Hepatocyte (in vitro differentiated cells): ENCODE measurements around the gene SMIM24. TPM values are rescaled to one million over a fixed set of nuclear protein-coding genes. Genes with fewer than 3 reads are reported as not detected.

Experiments
- DNase-seq: peaks from one replicate; pipeline ENCODE4 v3.0.0-alpha.2; 2016; ENCODE audit warnings: low spot score
- H2AFZ ChIP-seq: fragments of 200-600 bp; sonication (generic); 2 replicates; pipeline ENCODE4 v1.6.0; 2016; ENCODE audit warnings: antibody characterized with exemption, mild to moderate bottlenecking
- H3K27ac ChIP-seq: fragments of 200-600 bp; sonication (generic); 2 replicates; pipeline ENCODE4 v1.5.1; 2016; ENCODE audit warnings: mild to moderate bottlenecking
- H3K27me3 ChIP-seq: fragments of 200-600 bp; sonication (generic); 2 replicates; pipeline ENCODE4 v1.6.1; 2016
- H3K36me3 ChIP-seq: fragments of 200-600 bp; sonication (generic); replicated peaks from 2 replicates; pipeline ENCODE4 v1.5.1; 2016; ENCODE audit warnings: low read depth; ENCODE audit not compliant: insufficient read depth
- H3K4me1 ChIP-seq: fragments of 200-600 bp; sonication (generic); 2 replicates; pipeline ENCODE4 v1.5.1; 2016; ENCODE audit warnings: mild to moderate bottlenecking, moderate library complexity; ENCODE audit not compliant: insufficient read depth
- H3K4me2 ChIP-seq: fragments of 200-600 bp; sonication (generic); 2 replicates; pipeline ENCODE4 v1.6.0; 2016
- H3K4me3 ChIP-seq: fragments of 200-600 bp; sonication (generic); 2 replicates; pipeline ENCODE4 v1.5.1; 2016; ENCODE audit warnings: mild to moderate bottlenecking
- H3K79me2 ChIP-seq: fragments of 200-600 bp; sonication (generic); 2 replicates; pipeline ENCODE4 v1.6.0; 2017; ENCODE audit warnings: mild to moderate bottlenecking
- H3K9me2 ChIP-seq: fragments of 200-600 bp; sonication (generic); replicated peaks from 2 replicates; pipeline ENCODE4 v1.6.0; 2017; ENCODE audit warnings: mild to moderate bottlenecking; ENCODE audit not compliant: insufficient read depth
- H3K9me3 ChIP-seq: fragments of 200-600 bp; sonication (generic); 2 replicates; pipeline ENCODE4 v1.5.1; 2016; ENCODE audit warnings: low read depth, mild to moderate bottlenecking
- H4K20me1 ChIP-seq: fragments of 200-600 bp; sonication (generic); 2 replicates; pipeline ENCODE4 v1.6.0; 2016; ENCODE audit warnings: mild to moderate bottlenecking; ENCODE audit not compliant: insufficient read depth, poor library complexity, severe bottlenecking
- EZH2 ChIP-seq: fragments of 200-600 bp; sonication (generic); IDR thresholded peaks from 2 replicates; pipeline ENCODE4 v1.6.1; 2016; ENCODE audit warnings: antibody characterized with exemption, mild to moderate bottlenecking, borderline replicate concordance
- EZH2phosphoT487 ChIP-seq: fragments of 200-600 bp; sonication (generic); IDR thresholded peaks from one replicate; pipeline ENCODE4 v1.6.1; 2018; ENCODE audit warnings: antibody characterized with exemption, mild to moderate bottlenecking, low read depth, moderate library complexity; ENCODE audit not compliant: unreplicated experiment, severe bottlenecking
- WGBS: methylation state at CpG from one replicate; pipeline ENCODE4 v1.1.6; 2016; ENCODE audit warnings: low lambda C conversion rate; ENCODE audit errors: missing lambda C conversion rate; 5-methylcytosine and 5-hydroxymethylcytosine counted together
- polyA plus RNA-seq: library from polyadenylated mRNA; unstranded; fragments of >200 nt; fragmentation: Nextera tagmentation; extraction: Ambion mirVana; gene quantifications from 2 replicates; pipeline ENCODE4 v1.2.1, GENCODE V29; 2016
- total RNA-seq: library from RNA; depleted of rRNA; stranded (reverse); fragments of >200 nt; gene quantifications from 2 replicates; pipeline ENCODE4 v1.2.3, GENCODE V29; 2014
- TF ChIP-seq, protein P1 (sequence below): fragments of 200-600 bp; sonication (generic); IDR thresholded peaks from 2 replicates; pipeline ENCODE4 v1.5.1; 2016; ENCODE audit warnings: antibody characterized with exemption, mild to moderate bottlenecking; ENCODE audit not compliant: poor library complexity

Gene SMIM24
- total and polyA plus RNA-seq, 2 experiments from 2014 or later, result 81.2 to 151 TPM

- Histone ChIP-seq H2AFZ (no peak within 1 kb of the TSS), H3K79me2 (no peaks in the 10 kb centered on the region), H3K27ac (no peak within 1 kb of the TSS), H3K36me3 (no peaks in the 10 kb centered on the region), H3K9me3 (no peaks in the 10 kb centered on the region), H3K9me2 (no peaks in the 10 kb centered on the region), H3K27me3 (no peaks in the 10 kb centered on the region), H3K4me1 (no peaks in the 10 kb centered on the region), H3K4me3 (no peak within 1 kb of the TSS), H4K20me1 (no peaks in the 10 kb centered on the region), H3K4me2 (no peak within 1 kb of the TSS)
- TF ChIP-seq EZH2, result no peak
- TF ChIP-seq EZH2phosphoT487, result no peak
- TF ChIP-seq, protein P1, sequence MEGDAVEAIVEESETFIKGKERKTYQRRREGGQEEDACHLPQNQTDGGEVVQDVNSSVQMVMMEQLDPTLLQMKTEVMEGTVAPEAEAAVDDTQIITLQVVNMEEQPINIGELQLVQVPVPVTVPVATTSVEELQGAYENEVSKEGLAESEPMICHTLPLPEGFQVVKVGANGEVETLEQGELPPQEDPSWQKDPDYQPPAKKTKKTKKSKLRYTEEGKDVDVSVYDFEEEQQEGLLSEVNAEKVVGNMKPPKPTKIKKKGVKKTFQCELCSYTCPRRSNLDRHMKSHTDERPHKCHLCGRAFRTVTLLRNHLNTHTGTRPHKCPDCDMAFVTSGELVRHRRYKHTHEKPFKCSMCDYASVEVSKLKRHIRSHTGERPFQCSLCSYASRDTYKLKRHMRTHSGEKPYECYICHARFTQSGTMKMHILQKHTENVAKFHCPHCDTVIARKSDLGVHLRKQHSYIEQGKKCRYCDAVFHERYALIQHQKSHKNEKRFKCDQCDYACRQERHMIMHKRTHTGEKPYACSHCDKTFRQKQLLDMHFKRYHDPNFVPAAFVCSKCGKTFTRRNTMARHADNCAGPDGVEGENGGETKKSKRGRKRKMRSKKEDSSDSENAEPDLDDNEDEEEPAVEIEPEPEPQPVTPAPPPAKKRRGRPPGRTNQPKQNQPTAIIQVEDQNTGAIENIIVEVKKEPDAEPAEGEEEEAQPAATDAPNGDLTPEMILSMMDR, result no peak
- WGBS, result 90% methylated on average over 28 of the region's 33 CpGs
- no peak for DNase-seq
Observed at GRCh38 chr19:3483226-3483628, 2.9 kb upstream of the SMIM24 start, which contains the start of gene SMIM44. TSS of gene SMIM44 (minus strand) at chr19:3483441. CDS start at chr19:3483403, 38 bp downstream.

DNA sequence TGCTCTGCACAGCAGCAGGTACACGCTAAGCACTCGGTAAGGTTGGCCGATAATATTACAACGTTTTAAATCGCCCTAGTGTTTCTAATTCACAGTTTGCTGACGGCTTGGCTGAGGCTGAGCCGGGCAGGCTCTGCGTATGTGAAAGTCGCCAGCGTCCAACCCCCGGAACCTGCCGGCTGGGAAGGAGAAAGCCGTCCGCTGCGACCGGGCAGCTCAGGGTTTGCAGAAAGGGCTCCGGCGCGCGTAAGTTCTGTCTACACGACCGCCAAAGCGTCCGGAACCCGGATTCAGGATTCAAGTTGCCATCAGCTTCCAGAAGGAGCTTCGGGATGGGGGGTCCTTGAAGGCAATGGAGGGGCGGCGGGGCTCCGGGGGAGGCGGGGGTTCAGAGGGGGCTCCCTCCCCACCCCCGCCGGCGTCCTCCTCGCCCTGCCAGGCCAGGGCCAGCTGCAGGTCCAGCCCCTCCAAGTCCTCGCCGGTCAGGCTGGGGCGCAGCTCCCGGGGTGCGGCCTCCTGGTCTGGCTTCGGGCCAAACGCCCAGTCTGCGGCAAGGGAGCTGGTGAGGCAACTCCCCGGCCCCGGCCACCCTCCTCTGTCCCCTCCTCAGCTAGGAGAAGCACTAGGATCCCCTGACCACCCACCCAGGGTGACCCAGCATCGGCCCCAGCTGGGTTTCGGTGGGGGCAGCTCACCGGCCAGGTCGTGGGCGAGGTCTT lies 2.3 kb upstream of the SMIM24 start:
- 93% methylated on average over 37 of the region's 49 CpGs for WGBS
- DNase-seq, result no peak
- Histone ChIP-seq H3K4me2 (no peak overlapping the region), H3K9me3 (no peaks in the 10 kb centered on the region), H3K4me3 (no peak overlapping the region), H3K4me1 (no peaks in the 10 kb centered on the region), H3K27ac (no peak overlapping the region), H4K20me1 (no peaks in the 10 kb centered on the region), H3K9me2 (no peaks in the 10 kb centered on the region), H3K36me3 (no peaks in the 10 kb centered on the region), H2AFZ (no peak overlapping the region), H3K27me3 (no peaks in the 10 kb centered on the region), H3K79me2 (no peaks in the 10 kb centered on the region)
- TF ChIP-seq EZH2 (no peak), EZH2phosphoT487 (no peak)
- TF ChIP-seq, protein P1, result no peak

GRCh38 chr19:3481241-3482090 lies 1.1 kb upstream of the SMIM24 start:
- H3K4me3 ChIP-seq, result no peak overlapping the region
- H3K79me2 ChIP-seq, result no peaks in the 10 kb centered on the region
- no peak overlapping the region for H2AFZ ChIP-seq
- H3K27ac ChIP-seq, result peak overlapping the region; percentile 76
- H3K27me3 ChIP-seq, result no peaks in the 10 kb centered on the region
- no peaks in the 10 kb centered on the region for H4K20me1 ChIP-seq
- peak; percentile 84 for DNase-seq
- TF ChIP-seq, protein P1, result no peak
- TF ChIP-seq EZH2, result no peak
- TF ChIP-seq EZH2phosphoT487, result no peak
- no peaks in the 10 kb centered on the region for H3K9me2 ChIP-seq
- WGBS, result 59% methylated on average over 38 of the region's 38 CpGs
- no peaks in the 10 kb centered on the region for H3K36me3 ChIP-seq
- no peak overlapping the region for H3K4me2 ChIP-seq
- no peaks in the 10 kb centered on the region for H3K9me3 ChIP-seq
- no peaks in the 10 kb centered on the region for H3K4me1 ChIP-seq
